HL-60/S4 treated with retinoic acid at 250 ng/mL for 4 days and 3 days (cell line): ENCODE results near the gene PTK7.

ENCODE experiments used
- in situ Hi-C: fragments of 300-500 bp; cut with MboI; formaldehyde crosslinking; loops from 2 replicates; pipeline ENCODE4 v1.7.0; 2022; ENCODE audit warnings: low sequenced_read_pairs

The PTK7 gene

GRCh38 chr6:43200541-43200940, 124.4 kb downstream of the PTK7 start:
- in situ Hi-C loops = no loop called here

GRCh38 chr6:43202451-43202850, 126.3 kb downstream of the PTK7 start:
- in situ Hi-C loops = no loop called here

- in situ Hi-C loops = no loop called here
Observed at GRCh38 chr6:43203029-43203717, 127.1 kb downstream of the PTK7 start.

- in situ Hi-C loops = no loop called here
Observed at GRCh38 chr6:43203718-43204095, 127.6 kb downstream of the PTK7 start.

GRCh38 chr6:43204271-43205105, 128.4 kb downstream of the PTK7 start:
- in situ Hi-C loops = no loop called here

- in situ Hi-C loops = no loop called here
Observed at GRCh38 chr6:43205849-43206248, 129.7 kb downstream of the PTK7 start.

GRCh38 chr6:43207286-43207685, 131.2 kb downstream of the PTK7 start:
- in situ Hi-C loops = no loop called here
